Activated T-cell treated with anti-CD3 and anti-CD28 coated beads, Interleukin-2, amount 50 U/mL, for 4 hours (primary cell): Measurements from ENCODE around the gene LIPN. TPM values are rescaled to one million over a fixed set of nuclear protein-coding genes. Genes with fewer than 3 reads are reported as not detected.
"Not testable (repeated sequence)": the region's sequence is repeated elsewhere in the genome, so short reads cannot be mapped to it uniquely, and the experiment has no call there.

ENCODE experiments used
- ATAC-seq, 2 donors: fragments of 200-7000 bp; cut with Tn5 transposase; one replicate each; pipeline ENCODE4 v1.10.0; 2021
- DNase-seq: peaks from one replicate; pipeline ENCODE4 v3.0.0-alpha.2; 2020
- H3K27me3 Mint-ChIP-seq: one replicate; pipeline ENCODE4 v1.8.0; 2021; ENCODE audit warnings: low read depth, mixed read lengths
- H3K36me3 Mint-ChIP-seq: one replicate; pipeline ENCODE4 v1.8.0; 2022; ENCODE audit warnings: mixed read lengths; ENCODE audit not compliant: insufficient read depth
- H3K4me1 Mint-ChIP-seq: one replicate; pipeline ENCODE4 v1.8.0; 2021; ENCODE audit warnings: low read depth, mixed read lengths
- H3K4me3 Mint-ChIP-seq: one replicate; pipeline ENCODE4 v1.8.0; 2021; ENCODE audit warnings: mild to moderate bottlenecking, moderate library complexity, mixed read lengths
- H3K9me3 Mint-ChIP-seq: one replicate; pipeline ENCODE4 v1.8.0; 2021; ENCODE audit warnings: mixed read lengths
- total RNA-seq, 3 donors: library from RNA; stranded (reverse); gene quantifications; one replicate each; pipeline ENCODE4 v1.2.1, GENCODE V29; 2021

LIPN gene
- total RNA-seq: not detected

- Mint-ChIP-seq H3K9me3 (no peaks in the 10 kb centered on the region), H3K27me3 (no peaks in the 10 kb centered on the region), H3K4me3 (no peak within 1 kb of the TSS), H3K36me3 (no peaks in the 10 kb centered on the region), H3K4me1 (peaks cover 9% of the 10 kb centered on the region)
- ATAC-seq: no peak
- DNase-seq: no peak
Measured at GRCh38 chr10:88759366-88760101, at the start of gene LIPN. Gene LIPN (plus strand): TSS chr10:88760020. CDS start chr10:88761406, 1,386 bp downstream.

GRCh38 chr10:88715517-88715916 is 44.3 kb upstream of the LIPN start:
- Mint-ChIP-seq H3K27me3 (peaks cover 7% of the 10 kb centered on the region), H3K4me1 (no peaks in the 10 kb centered on the region), H3K4me3 (no peak overlapping the region), H3K9me3 (no peaks in the 10 kb centered on the region), H3K36me3 (no peaks in the 10 kb centered on the region)
- ATAC-seq (no peak), DNase-seq (no peak)

- DNase-seq (no peak), ATAC-seq (no peak)
- Mint-ChIP-seq H3K9me3 (no peaks in the 10 kb centered on the region), H3K4me1 (peaks cover 5% of the 10 kb centered on the region), H3K27me3 (peaks cover 5% of the 10 kb centered on the region), H3K36me3 (no peaks in the 10 kb centered on the region), H3K4me3 (no peak overlapping the region)
Measured at GRCh38 chr10:88721392-88721791, 38.4 kb upstream of the LIPN start.

GRCh38 chr10:88725798-88726197 is 34.0 kb upstream of the LIPN start:
- DNase-seq (no peak), ATAC-seq (no peak)
- no peaks in the 10 kb centered on the region for H3K36me3 Mint-ChIP-seq
- no peak overlapping the region for H3K4me3 Mint-ChIP-seq
- H3K4me1 Mint-ChIP-seq: peaks cover 5% of the 10 kb centered on the region
- no peaks in the 10 kb centered on the region for H3K9me3 Mint-ChIP-seq
- no peaks in the 10 kb centered on the region for H3K27me3 Mint-ChIP-seq

- peak in 1 of 2 donors; percentile 21 for ATAC-seq
- Mint-ChIP-seq H3K27me3 (no peaks in the 10 kb centered on the region), H3K4me1 (peaks cover 5% of the 10 kb centered on the region), H3K36me3 (no peaks in the 10 kb centered on the region), H3K4me3 (no peak overlapping the region), H3K9me3 (no peaks in the 10 kb centered on the region)
- DNase-seq: no peak
Measured at GRCh38 chr10:88728107-88728763, 31.6 kb upstream of the LIPN start.

- ATAC-seq (no peak), DNase-seq (no peak)
- Mint-ChIP-seq H3K36me3 (no peaks in the 10 kb centered on the region), H3K9me3 (no peaks in the 10 kb centered on the region), H3K27me3 (no peaks in the 10 kb centered on the region), H3K4me3 (no peak overlapping the region), H3K4me1 (peaks cover 3% of the 10 kb centered on the region)
Measured at GRCh38 chr10:88730864-88731263, 29.0 kb upstream of the LIPN start.

- H3K27me3 Mint-ChIP-seq: no peaks in the 10 kb centered on the region
- H3K4me1 Mint-ChIP-seq: no peaks in the 10 kb centered on the region
- H3K36me3 Mint-ChIP-seq: no peaks in the 10 kb centered on the region
- no peak for ATAC-seq
- no peak overlapping the region for H3K4me3 Mint-ChIP-seq
- H3K9me3 Mint-ChIP-seq: no peaks in the 10 kb centered on the region
- no peak for DNase-seq
Measured at GRCh38 chr10:88731296-88731695, 28.5 kb upstream of the LIPN start.

GRCh38 chr10:88733215-88733614 is 26.6 kb upstream of the LIPN start:
- DNase-seq: no peak
- Mint-ChIP-seq H3K9me3 (no peaks in the 10 kb centered on the region), H3K4me1 (no peaks in the 10 kb centered on the region), H3K36me3 (no peaks in the 10 kb centered on the region), H3K4me3 (no peak overlapping the region), H3K27me3 (no peaks in the 10 kb centered on the region)
- ATAC-seq: no peak

- Mint-ChIP-seq H3K36me3 (no peaks in the 10 kb centered on the region), H3K4me1 (no peaks in the 10 kb centered on the region), H3K4me3 (no peak overlapping the region), H3K9me3 (no peaks in the 10 kb centered on the region), H3K27me3 (peaks cover 3% of the 10 kb centered on the region)
- no peak for ATAC-seq
- DNase-seq: no peak
Measured at GRCh38 chr10:88735661-88736060, 24.2 kb upstream of the LIPN start.

GRCh38 chr10:88741921-88742320 is 17.9 kb upstream of the LIPN start:
- DNase-seq, H3K4me3 Mint-ChIP-seq, H3K4me1 Mint-ChIP-seq, ATAC-seq, H3K9me3 Mint-ChIP-seq, H3K36me3 Mint-ChIP-seq: not testable (repeated sequence)
- peaks cover 13% of the 10 kb centered on the region for H3K27me3 Mint-ChIP-seq

- DNase-seq: no peak
- H3K4me3 Mint-ChIP-seq: no peak overlapping the region
- no peaks in the 10 kb centered on the region for H3K4me1 Mint-ChIP-seq
- peaks cover 14% of the 10 kb centered on the region for H3K27me3 Mint-ChIP-seq
- peaks cover 6% of the 10 kb centered on the region for H3K9me3 Mint-ChIP-seq
- H3K36me3 Mint-ChIP-seq: peaks cover 2% of the 10 kb centered on the region
- ATAC-seq: no peak
Measured at GRCh38 chr10:88742448-88742847, 17.4 kb upstream of the LIPN start.

GRCh38 chr10:88744002-88744401 is 15.8 kb upstream of the LIPN start:
- Mint-ChIP-seq H3K27me3 (peaks cover 15% of the 10 kb centered on the region), H3K9me3 (peaks cover 6% of the 10 kb centered on the region), H3K36me3 (peaks cover 2% of the 10 kb centered on the region), H3K4me3 (no peak overlapping the region), H3K4me1 (no peaks in the 10 kb centered on the region)
- no peak for ATAC-seq
- no peak for DNase-seq

GRCh38 chr10:88745633-88746032 is 14.2 kb upstream of the LIPN start:
- no peaks in the 10 kb centered on the region for H3K4me1 Mint-ChIP-seq
- peaks cover 12% of the 10 kb centered on the region for H3K27me3 Mint-ChIP-seq
- H3K36me3 Mint-ChIP-seq: peaks cover 2% of the 10 kb centered on the region
- H3K4me3 Mint-ChIP-seq: no peak overlapping the region
- no peak for DNase-seq
- peaks cover 6% of the 10 kb centered on the region for H3K9me3 Mint-ChIP-seq
- no peak for ATAC-seq

- DNase-seq: no peak
- Mint-ChIP-seq H3K9me3 (no peaks in the 10 kb centered on the region), H3K36me3 (no peaks in the 10 kb centered on the region), H3K27me3 (no peaks in the 10 kb centered on the region), H3K4me1 (peaks cover 5% of the 10 kb centered on the region), H3K4me3 (no peak overlapping the region)
- ATAC-seq: no peak
Measured at GRCh38 chr10:88754287-88754686, 5.5 kb upstream of the LIPN start.

GRCh38 chr10:88755753-88756152 is 4.1 kb upstream of the LIPN start:
- Mint-ChIP-seq H3K4me1 (peaks cover 9% of the 10 kb centered on the region), H3K9me3 (no peaks in the 10 kb centered on the region), H3K4me3 (no peak overlapping the region), H3K27me3 (no peaks in the 10 kb centered on the region), H3K36me3 (no peaks in the 10 kb centered on the region)
- ATAC-seq (peak; percentile 96), DNase-seq (no peak)
